Colonic mucosa (tissue), 4 donors: ENCODE measurements around the gene UBQLN2. TPM values are rescaled to one million over a fixed set of nuclear protein-coding genes. Genes with fewer than 3 reads are reported as not detected.
"Not testable (repeated sequence)": the region's sequence is repeated elsewhere in the genome, so short reads cannot be mapped to it uniquely, and the experiment has no call there.

Source experiments
- DNase-seq: peaks from one replicate; pipeline ENCODE4 v3.0.0-alpha.2; 2020
- H3K27ac ChIP-seq: fragments of 200-600 bp; one replicate; pipeline ENCODE4 v1.8.0; 2021
- H3K27me3 ChIP-seq: fragments of 200-600 bp; one replicate; pipeline ENCODE4 v1.8.0; 2021
- H3K36me3 ChIP-seq: fragments of 200-600 bp; one replicate; pipeline ENCODE4 v1.8.0; 2021
- H3K4me1 ChIP-seq: fragments of 200-600 bp; one replicate; pipeline ENCODE4 v1.8.0; 2021; ENCODE audit warnings: mild to moderate bottlenecking
- H3K4me3 ChIP-seq: fragments of 200-600 bp; one replicate; pipeline ENCODE4 v1.8.0; 2021
- H3K9ac ChIP-seq, 2 donors: one replicate each; pipeline ENCODE4 v1.7.0; 2013; ENCODE audit warnings: control low read depth in 2 of 2, low read depth in 2 of 2, low read length in 2 of 2
- H3K9me3 ChIP-seq: fragments of 200-600 bp; one replicate; pipeline ENCODE4 v1.8.0; 2021
- CTCF ChIP-seq: fragments of 200-600 bp; IDR thresholded peaks from one replicate; pipeline ENCODE4 v1.8.0; 2022; ENCODE audit warnings: antibody characterized with exemption, mild to moderate bottlenecking
- intact Hi-C: fragments of 100-400 bp; cut with DNase I; formaldehyde crosslinking; loops from one replicate; pipeline ENCODE4 v1.14.1; 2022
- total RNA-seq, 2 donors: library from RNA; stranded (reverse); fragmentation: NEBNext Ultra II Directional in 1 of 2; extraction: Animal tissue kit (Norgen Biotek cat#: 25700) in 1 of 2; gene quantifications; one replicate each; pipeline ENCODE4 v1.2.1, GENCODE V29; 2021
- donor health status: healthy.
- donor health status: DM: no; HTN: no; CAD: no.
- donor health status: DM: no; HTN: no; CAD: no.

Gene UBQLN2
- total RNA-seq, 2 donors from 2014 or later: 25.8 to 28.9 TPM

DNA sequence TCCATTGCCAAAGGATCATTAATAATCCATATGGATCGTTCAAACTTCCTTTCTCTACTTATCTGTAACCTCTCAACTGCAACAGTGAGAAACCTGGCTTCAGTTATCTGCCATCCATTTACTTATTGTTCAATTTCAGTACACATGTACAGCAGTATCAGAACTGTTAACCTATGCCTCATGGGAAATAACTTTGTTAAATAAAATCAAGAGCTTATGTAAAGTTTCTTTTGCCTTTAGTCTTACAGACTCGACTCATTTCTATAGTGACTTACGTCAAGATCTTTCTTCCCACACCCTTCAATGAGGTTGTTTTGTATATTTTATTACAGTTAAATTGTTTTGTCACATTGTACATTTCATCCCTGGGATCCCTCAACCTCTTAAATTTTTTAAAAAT is 11.4 kb downstream of the UBQLN2 start:
- Histone ChIP-seq H3K4me1 (no peaks in the 10 kb centered on the region), H3K27ac (no peak overlapping the region), H3K4me3 (no peak overlapping the region), H3K9me3 (no peaks in the 10 kb centered on the region), H3K9ac (no peak overlapping the region), H3K27me3 (no peaks in the 10 kb centered on the region), H3K36me3 (no peaks in the 10 kb centered on the region)
- TF ChIP-seq CTCF: no peak
- intact Hi-C loops: no loop called here
- no peak for DNase-seq

DNA sequence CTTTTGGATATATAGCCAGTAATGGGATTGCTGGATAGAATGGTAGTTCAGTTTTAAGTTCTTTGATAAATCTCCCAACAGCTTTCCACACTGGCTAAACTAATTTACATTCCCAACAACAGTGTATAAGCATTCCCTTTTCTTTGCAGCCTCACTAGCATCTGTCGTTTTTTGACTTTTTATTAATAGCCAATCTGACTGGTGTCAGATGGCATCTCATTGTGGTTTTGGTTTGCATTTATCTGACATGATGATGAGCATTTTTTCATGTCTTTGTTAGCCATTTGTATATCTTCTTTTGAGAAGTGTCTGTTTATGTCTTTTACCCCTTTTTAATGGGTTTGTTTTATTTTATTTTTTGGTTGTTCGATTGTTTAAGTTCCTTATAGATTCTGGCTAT is 13.3 kb downstream of the UBQLN2 start:
- no peak for DNase-seq
- Histone ChIP-seq H3K27me3 (no peaks in the 10 kb centered on the region), H3K27ac (no peak overlapping the region), H3K4me1 (no peaks in the 10 kb centered on the region), H3K9me3 (no peaks in the 10 kb centered on the region), H3K36me3 (no peaks in the 10 kb centered on the region), H3K9ac (no peak overlapping the region), H3K4me3 (no peak overlapping the region)
- TF ChIP-seq CTCF: no peak
- intact Hi-C loops: no loop called here

DNA sequence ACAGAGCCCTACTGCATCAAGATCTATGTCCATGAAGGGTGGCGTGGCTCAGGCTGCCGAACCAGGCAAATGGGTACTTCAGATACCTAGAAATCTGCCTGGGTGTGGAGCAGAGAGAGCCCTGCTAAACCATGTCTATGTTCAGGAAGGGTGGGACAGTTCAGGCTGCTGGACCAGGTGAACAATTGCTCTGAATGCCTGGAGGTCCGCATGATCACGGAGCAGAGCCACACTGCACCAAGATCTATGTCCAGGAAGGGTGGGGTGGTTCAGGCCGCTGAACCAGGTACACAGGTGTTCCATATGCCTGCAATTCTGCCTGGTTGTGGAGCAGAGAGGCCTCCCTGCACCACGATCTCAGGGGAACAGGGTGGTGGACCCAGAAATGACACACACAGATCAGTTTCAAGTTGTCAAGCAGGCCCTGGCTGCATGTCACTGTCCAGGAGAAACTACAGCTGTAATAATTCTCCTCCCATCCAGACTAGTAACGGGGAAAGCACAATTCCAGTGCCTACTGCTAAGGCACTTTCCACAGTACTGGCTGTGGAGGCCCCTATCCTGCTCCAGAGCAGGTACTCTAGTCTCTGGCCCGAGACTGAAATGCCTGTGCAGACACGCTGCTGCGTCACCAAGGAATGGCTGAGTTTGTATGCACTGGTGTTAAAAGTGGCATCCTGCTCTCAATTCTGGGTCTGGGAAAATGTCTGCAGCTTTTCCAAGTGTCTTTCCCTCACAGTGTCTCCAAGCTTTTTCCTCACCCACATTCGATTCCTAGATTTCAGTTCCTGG is 25.2 kb downstream of the UBQLN2 start:
- intact Hi-C loops: no loop called here
- Histone ChIP-seq H3K9me3 (no peaks in the 10 kb centered on the region), H3K4me1 (no peaks in the 10 kb centered on the region), H3K27ac (no peak overlapping the region), H3K27me3 (no peaks in the 10 kb centered on the region), H3K4me3 (no peak overlapping the region), H3K36me3 (no peaks in the 10 kb centered on the region), H3K9ac (no peak overlapping the region)
- no peak for DNase-seq
- no peak for TF ChIP-seq CTCF

GRCh38 chrX:56591830-56592229 is 28.4 kb downstream of the UBQLN2 start:
- H3K36me3 ChIP-seq, H3K4me1 ChIP-seq, H3K9ac ChIP-seq, H3K4me3 ChIP-seq, H3K27me3 ChIP-seq, intact Hi-C loops, H3K9me3 ChIP-seq, H3K27ac ChIP-seq, DNase-seq: not testable (repeated sequence)

GRCh38 chrX:56600141-56600540 is 36.7 kb downstream of the UBQLN2 start:
- H3K27me3 ChIP-seq: no peaks in the 10 kb centered on the region
- H3K9ac ChIP-seq: no peak overlapping the region
- intact Hi-C loops: no loop called here
- no peak for TF ChIP-seq CTCF
- H3K36me3 ChIP-seq: no peaks in the 10 kb centered on the region
- no peaks in the 10 kb centered on the region for H3K9me3 ChIP-seq
- no peak overlapping the region for H3K27ac ChIP-seq
- no peaks in the 10 kb centered on the region for H3K4me1 ChIP-seq
- no peak overlapping the region for H3K4me3 ChIP-seq
- DNase-seq: no peak

DNA sequence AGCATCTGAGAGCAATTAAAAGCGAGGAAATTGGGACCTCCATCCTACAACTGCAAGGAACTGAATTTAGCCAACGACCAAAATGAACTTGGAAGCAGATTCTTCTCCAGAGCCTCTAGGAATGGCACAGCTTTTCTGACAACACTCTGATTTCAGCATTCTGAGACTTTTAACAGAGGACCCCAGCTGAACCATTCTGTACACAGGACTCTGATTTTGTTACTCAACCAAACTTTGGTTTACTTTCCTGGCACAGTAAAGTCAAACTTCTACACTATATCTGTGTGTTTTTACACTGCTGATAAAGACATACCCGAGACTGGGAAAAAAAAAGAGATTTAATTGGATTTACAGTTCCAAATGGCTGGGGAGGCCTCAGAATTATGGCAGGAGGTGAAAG is 37.6 kb downstream of the UBQLN2 start:
- TF ChIP-seq CTCF: no peak
- Histone ChIP-seq H3K36me3 (no peaks in the 10 kb centered on the region), H3K9ac (no peak overlapping the region), H3K27ac (no peak overlapping the region), H3K4me1 (no peaks in the 10 kb centered on the region), H3K9me3 (no peaks in the 10 kb centered on the region), H3K4me3 (no peak overlapping the region), H3K27me3 (no peaks in the 10 kb centered on the region)
- DNase-seq: no peak
- intact Hi-C loops: no loop called here
